T-helper 2 cell treated with Interferon-gamma antibody and Interleukin-4, amounts not matched to agents 100 ng/mL and 5 ng/mL, for 36 hours (primary cell): ENCODE data around the gene MGAT3. TPM values are rescaled to one million over a fixed set of nuclear protein-coding genes. Genes with fewer than 3 reads are reported as not detected.

Experiments
- intact Hi-C: fragments of 100-400 bp; cut with micrococcal nuclease; formaldehyde crosslinking; loops from one replicate; pipeline ENCODE4 v1.15.1; 2023
- total RNA-seq: library from RNA; stranded (reverse); gene quantifications from 2 replicates; pipeline ENCODE4 v1.2.3, GENCODE V29; 2022

Gene MGAT3
- total RNA-seq, 1 donor from 2014 or later = 2.1 TPM

- intact Hi-C loops = no loop called here
These were observed 7.1 kb upstream of the MGAT3 start for GRCh38 chr22:39449708-39450107.

- intact Hi-C loops = no loop called here
These were observed 6.4 kb upstream of the MGAT3 start for GRCh38 chr22:39450258-39450955.

GRCh38 chr22:39452740-39453040 is 4.1 kb upstream of the MGAT3 start:
- intact Hi-C loops = no loop called here

- intact Hi-C loops = no loop called here
These were observed 2.9 kb upstream of the MGAT3 start for GRCh38 chr22:39453765-39454378.

GRCh38 chr22:39454385-39454871 is 2.4 kb upstream of the MGAT3 start:
- intact Hi-C loops = no loop called here

GRCh38 chr22:39457198-39457555 is 365 bp downstream of the MGAT3 start:
- intact Hi-C loops = no loop called here

GRCh38 chr22:39457556-39458443 is 988 bp downstream of the MGAT3 start:
- intact Hi-C loops = no loop called here

GRCh38 chr22:39458444-39459083 is 1.8 kb downstream of the MGAT3 start:
- intact Hi-C loops = no loop called here

GRCh38 chr22:39459681-39460080 is 2.9 kb downstream of the MGAT3 start:
- intact Hi-C loops = no loop called here

GRCh38 chr22:39462443-39463221 is 5.8 kb downstream of the MGAT3 start:
- intact Hi-C loops = no loop called here

- intact Hi-C loops = no loop called here
These were observed 6.5 kb downstream of the MGAT3 start for GRCh38 chr22:39463277-39463676.

- intact Hi-C loops = no loop called here
These were observed 7.1 kb downstream of the MGAT3 start for GRCh38 chr22:39463931-39464390.

- intact Hi-C loops = no loop called here
These were observed 9.6 kb downstream of the MGAT3 start for GRCh38 chr22:39466228-39467006.

- intact Hi-C loops = no loop called here
These were observed 10.6 kb downstream of the MGAT3 start for GRCh38 chr22:39467390-39467895.

- intact Hi-C loops = no loop called here
These were observed 11.9 kb downstream of the MGAT3 start for GRCh38 chr22:39468487-39469325.

GRCh38 chr22:39469326-39469680 is 12.5 kb downstream of the MGAT3 start:
- intact Hi-C loops = no loop called here

GRCh38 chr22:39469681-39470450 is 13.1 kb downstream of the MGAT3 start:
- intact Hi-C loops = no loop called here
